CD4-positive, alpha-beta T cell treated with Interleukin-10 for 1 hour (primary cell): ENCODE measurements around the gene SPRR2D.

Experiments used
- DNase-seq: peaks from one replicate; pipeline ENCODE4 v3.0.0-alpha.2; 2020

The SPRR2D gene

DNA sequence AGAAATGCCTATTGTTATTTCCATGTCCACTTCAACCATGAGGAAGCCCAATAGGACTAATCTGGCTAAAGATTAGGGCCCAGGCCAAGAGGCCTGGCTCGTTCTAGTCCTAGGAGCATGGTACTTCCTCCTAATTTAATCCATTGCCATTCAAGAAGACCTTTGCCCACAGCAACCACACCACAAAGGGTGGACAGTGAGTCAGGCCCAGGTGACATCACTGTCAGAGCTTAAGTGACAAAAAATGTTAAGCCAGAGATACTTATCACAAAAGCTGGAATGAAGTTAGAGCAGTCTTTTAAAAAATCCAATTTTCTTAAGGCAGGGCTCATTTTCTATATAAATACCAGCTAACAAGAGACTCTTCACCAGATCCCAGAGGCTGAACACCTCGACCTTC, 39.5 kb downstream of the SPRR2D start, which contains the start of gene SPRR3:
TSS of gene SPRR3 (plus strand) at position 368 of the 400 bp plus-strand sequence. CDS start 1,272 bp downstream, outside the sequence.
- no peak for DNase-seq

DNA sequence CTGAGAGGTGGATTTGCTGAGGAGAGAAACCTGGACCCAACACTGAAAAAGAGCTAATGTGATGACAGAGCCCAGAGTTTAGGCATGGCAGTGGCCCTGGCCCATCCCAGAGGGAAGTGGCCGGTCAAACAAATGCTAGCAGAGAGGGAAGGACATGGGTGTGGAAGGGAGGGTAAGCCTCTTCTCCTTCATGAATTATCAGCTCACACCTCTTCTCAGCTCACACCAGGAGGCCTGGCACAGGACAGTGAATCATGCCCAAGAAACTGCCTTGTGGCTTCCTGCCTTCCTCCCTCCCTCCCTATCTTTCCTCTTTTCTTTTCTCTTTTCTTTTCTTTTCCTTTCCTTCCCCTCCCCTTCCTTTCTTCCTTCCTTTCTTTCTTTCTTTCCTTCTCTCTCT, 40.6 kb downstream of the SPRR2D start:
- DNase-seq, result no peak

DNA sequence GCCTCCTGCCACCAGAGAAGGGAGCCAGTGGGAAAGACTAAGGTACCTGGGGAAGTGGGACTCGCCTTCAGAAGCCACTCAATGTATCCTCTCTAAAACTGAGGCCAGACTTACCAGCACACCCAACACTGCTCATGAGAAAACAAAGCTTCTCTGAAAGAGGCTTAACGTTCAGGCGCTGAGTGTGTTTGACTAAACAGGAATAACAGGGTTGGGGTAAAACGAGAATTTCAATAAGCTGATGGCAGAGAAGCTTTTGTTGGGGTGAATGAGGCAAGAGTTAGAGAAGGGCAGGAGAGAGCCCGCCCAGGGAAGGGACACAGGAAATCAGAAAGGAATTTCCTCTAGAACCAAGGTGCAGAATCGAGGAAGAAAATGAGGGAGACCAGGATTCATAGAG, 41.1 kb downstream of the SPRR2D start:
- no peak for DNase-seq

DNA sequence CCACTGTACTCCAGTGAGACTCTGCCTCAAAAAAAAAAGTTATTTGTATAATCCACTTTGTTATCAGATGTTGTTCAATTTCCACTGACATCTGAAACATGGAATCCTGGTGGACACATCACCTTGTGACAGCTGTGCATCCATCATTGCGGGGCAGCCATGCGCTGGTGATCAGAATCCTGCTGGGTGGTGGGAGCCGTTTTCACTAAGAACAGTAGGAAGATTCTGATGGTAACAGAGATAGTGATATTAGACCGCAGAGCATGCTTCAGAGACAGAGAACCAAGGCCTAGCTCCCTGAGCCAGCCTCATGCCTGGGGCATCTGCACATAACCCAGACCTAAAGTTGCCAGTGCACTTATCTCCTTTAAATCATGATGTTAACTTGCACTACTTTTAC, 42.4 kb downstream of the SPRR2D start:
- no peak for DNase-seq

DNA sequence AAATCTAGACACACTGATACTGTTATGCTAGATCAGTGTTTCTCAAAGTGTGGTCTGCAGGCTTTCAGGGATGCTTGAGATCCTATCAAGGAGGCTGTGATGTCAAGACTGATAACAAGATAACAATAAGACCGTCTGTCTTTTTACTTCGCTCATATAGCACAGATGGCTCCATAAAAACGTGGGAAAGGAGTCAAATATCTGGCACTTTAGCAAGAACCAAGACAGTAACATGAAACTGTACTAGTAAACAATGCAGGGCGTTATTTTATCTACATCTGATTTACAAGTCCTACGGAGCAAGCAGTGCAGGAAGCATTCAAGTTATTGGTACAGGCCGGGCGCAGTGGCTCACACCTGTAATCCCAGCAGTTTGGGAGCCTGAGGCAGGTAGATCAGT, 43.0 kb downstream of the SPRR2D start:
- no peak for DNase-seq

DNA sequence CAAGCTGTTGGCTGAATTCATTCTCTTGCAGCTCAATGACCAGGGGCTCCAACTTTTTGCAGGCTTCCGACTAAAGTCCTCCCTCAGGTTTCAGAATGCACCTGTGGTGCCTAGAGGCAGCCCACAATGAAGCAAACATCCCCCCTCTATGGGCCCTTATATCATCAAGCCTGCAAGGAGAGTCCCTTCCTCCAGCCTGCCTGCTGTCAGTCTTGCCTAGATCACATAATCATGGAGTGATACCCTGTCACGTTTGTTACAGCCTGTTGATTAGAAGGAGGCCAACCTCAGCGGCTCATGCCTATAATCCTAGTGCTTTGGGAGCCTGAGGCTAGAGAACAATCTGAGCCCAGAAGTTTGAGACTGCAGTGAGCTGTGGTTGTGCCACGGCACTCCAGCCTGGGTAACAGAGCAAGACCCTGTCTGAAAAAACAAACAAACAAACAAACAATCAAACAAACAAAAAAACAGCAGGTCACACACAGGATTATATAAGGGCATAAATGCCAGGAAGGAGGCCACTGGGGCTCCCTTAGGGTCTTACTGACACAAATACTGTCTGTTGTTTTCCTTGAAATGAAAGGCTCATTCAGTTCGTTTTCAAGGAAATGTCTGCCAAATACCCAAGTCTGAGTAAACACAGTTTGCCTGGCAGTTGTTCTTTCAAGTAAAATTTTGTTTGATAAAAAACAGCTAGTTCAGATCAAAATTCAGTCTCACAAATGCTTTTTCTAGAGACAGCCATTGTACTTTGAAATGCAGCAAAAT, 44.1 kb downstream of the SPRR2D start:
- no peak for DNase-seq

DNA sequence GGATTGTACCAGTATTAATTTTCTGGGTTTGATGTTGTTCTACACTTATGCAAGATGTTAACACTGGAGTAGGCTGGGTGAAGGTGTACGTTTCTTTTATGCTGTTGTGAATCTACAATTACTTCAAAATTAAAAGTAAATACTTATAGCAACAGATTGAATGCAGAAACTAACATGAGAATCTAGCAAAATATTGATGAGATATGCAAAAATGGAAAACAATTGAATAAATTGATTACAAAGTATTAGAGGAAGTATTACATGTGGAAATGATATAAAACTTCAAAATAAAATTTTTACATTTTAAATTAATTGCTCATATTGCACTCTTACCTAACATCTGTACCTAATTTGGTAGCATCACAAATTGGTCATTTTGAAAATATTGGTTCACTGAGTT, 45.1 kb downstream of the SPRR2D start:
- DNase-seq, result no peak

DNA sequence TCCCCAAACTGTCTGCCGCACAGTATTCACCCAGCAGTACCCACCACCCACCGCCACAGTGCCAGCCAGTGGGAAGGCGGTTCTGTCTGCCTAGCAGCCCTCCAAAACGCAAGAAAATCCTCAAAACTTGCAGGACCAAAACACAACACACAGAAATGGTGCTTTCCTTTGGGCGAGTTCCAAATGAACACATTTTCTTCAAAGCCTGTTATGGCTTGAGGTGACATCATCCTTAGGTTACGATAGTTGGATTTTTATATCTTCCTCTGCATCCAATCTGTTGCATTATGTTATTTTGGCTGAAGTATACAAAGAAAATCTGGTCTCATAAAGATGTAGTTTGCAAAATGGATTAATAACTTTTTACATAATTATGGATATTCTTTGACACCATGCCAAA, 47.7 kb downstream of the SPRR2D start:
- no peak for DNase-seq
